HepG2 (cell line): ENCODE results near the gene PLEKHG5. TPM values are rescaled to one million over a fixed set of nuclear protein-coding genes. Genes with fewer than 3 reads are reported as not detected.

Experiments
- ETV5 ChIP-seq: IDR thresholded peaks from 2 replicates; pipeline ENCODE4 v1.6.1; 2018; ENCODE audit warnings: missing biosample characterization, missing genetic modification reagents, inconsistent platforms, borderline replicate concordance
- HNRNPL ChIP-seq: fragments of 200-400 bp; formaldehyde crosslinking; IDR thresholded peaks from 2 replicates; pipeline ENCODE4 v1.6.1; 2017; ENCODE audit warnings: mild to moderate bottlenecking, low read depth, low read length
- NR2F6 ChIP-seq, 2 experiments: IDR thresholded peaks; 2 replicates each; pipeline ENCODE4 v1.6.1; 2016; ENCODE audit warnings: antibody characterized with exemption in 1 of 2, mild to moderate bottlenecking in 1 of 2
- SOX13 ChIP-seq, 3 experiments: fragments of 450-650 bp in 1 of 3; sonication (generic) in 1 of 3; formaldehyde crosslinking in 1 of 3; IDR thresholded peaks in 2 of 3; conservative IDR thresholded peaks in 1 of 3; 2 replicates each; pipeline versions ENCODE4 v1.5.0 to v1.6.1; 2016 to 2020; ENCODE audit warnings: antibody characterized with exemption in 1 of 3, mild to moderate bottlenecking in 1 of 3, missing compliant biosample characterization in 1 of 3, missing genetic modification reagents in 1 of 3, moderate library complexity in 1 of 3
- STAG1 ChIP-seq: sonication (generic); formaldehyde crosslinking; IDR thresholded peaks from 2 replicates; pipeline ENCODE4 v1.4.0; 2020; ENCODE audit warnings: missing genetic modification reagents
- TEAD3 ChIP-seq: optimal IDR thresholded peaks from 2 replicates; pipeline ENCODE3; 2016; ENCODE audit warnings: borderline replicate concordance
- ZFX ChIP-seq: sonication (generic); formaldehyde crosslinking; IDR thresholded peaks from 2 replicates; pipeline ENCODE4 v1.4.0; 2020; ENCODE audit warnings: mild to moderate bottlenecking, low read depth, missing genetic modification reagents, moderate library complexity
- ZNF678 ChIP-seq: sonication (generic); formaldehyde crosslinking; IDR thresholded peaks from 2 replicates; pipeline ENCODE4 v1.4.0; 2020; ENCODE audit warnings: mild to moderate bottlenecking, missing genetic modification reagents
- polyA plus RNA-seq, 8 experiments: library from polyadenylated mRNA; depleted of rRNA in 3 of 8; stranded (reverse) in 7 of 8; unstranded in 1 of 8; fragments of >200 nt; fragmentation: Illumina TruSeq in 4 of 8; extraction: Trizol in 4 of 8; gene quantifications; 2 replicates each; pipeline versions ENCODE4 v1.2.1 to v1.2.3, GENCODE V29; 2011 to 2016; ENCODE audit warnings: low read depth in 4 of 8, missing spikeins in 1 of 8, mixed read lengths in 1 of 8; ENCODE audit not compliant: insufficient read depth in 1 of 8
- total RNA-seq, 5 experiments: library from RNA; depleted of rRNA; stranded (reverse); fragments of >200 nt; fragmentation: Illumina TruSeq; extraction: Trizol; gene quantifications; 2 replicates each; pipeline ENCODE4 v1.2.3, GENCODE V29; 2016; ENCODE audit warnings: low read depth in 1 of 5
- TF ChIP-seq, protein P1 (sequence below): sonication (generic); formaldehyde crosslinking; IDR thresholded peaks from 2 replicates; pipeline ENCODE4 v1.5.0; 2020; ENCODE audit warnings: mild to moderate bottlenecking, missing genetic modification reagents
- TF ChIP-seq, protein P2 (sequence below): sonication (generic); formaldehyde crosslinking; IDR thresholded peaks from 2 replicates; pipeline ENCODE4 v1.5.1; 2020; ENCODE audit warnings: mild to moderate bottlenecking, missing genetic modification reagents, moderate library complexity
- TF ChIP-seq, protein P3 (sequence below): sonication (generic); formaldehyde crosslinking; IDR thresholded peaks from 2 replicates; pipeline ENCODE4 v1.5.0; 2020; ENCODE audit warnings: mild to moderate bottlenecking, missing genetic modification reagents, moderate library complexity

Gene PLEKHG5
- total and polyA plus RNA-seq, 2 of the 13 experiments (the other 11 are each of a cell fraction or from before 2014, with no cell fraction given), result 1.9 to 3.5 TPM

DNA sequence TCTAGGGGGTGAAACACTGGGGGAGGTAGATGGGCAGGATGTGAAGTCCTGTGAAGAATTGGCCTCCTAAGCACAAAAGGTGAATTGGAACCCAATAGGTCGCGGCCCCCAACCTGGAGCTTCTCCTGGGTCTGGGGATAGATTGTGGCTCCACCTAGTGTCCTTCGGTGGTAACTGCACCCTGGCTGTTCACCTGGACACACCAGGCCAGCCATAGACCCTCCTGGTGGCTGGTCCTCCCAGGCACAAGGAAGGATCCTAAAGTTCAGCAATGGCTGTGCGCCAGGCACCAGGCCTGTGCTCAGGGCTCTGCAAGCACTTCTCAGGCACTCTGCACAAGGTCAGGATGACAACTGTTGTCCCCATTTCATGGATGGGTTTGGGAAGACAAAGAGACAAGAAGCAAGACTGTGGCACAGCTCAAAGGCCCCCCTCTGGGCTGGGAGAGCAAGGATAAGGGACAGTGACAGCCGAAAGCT, 53.4 kb downstream of the PLEKHG5 start (continued):
- TF ChIP-seq, protein P1, sequence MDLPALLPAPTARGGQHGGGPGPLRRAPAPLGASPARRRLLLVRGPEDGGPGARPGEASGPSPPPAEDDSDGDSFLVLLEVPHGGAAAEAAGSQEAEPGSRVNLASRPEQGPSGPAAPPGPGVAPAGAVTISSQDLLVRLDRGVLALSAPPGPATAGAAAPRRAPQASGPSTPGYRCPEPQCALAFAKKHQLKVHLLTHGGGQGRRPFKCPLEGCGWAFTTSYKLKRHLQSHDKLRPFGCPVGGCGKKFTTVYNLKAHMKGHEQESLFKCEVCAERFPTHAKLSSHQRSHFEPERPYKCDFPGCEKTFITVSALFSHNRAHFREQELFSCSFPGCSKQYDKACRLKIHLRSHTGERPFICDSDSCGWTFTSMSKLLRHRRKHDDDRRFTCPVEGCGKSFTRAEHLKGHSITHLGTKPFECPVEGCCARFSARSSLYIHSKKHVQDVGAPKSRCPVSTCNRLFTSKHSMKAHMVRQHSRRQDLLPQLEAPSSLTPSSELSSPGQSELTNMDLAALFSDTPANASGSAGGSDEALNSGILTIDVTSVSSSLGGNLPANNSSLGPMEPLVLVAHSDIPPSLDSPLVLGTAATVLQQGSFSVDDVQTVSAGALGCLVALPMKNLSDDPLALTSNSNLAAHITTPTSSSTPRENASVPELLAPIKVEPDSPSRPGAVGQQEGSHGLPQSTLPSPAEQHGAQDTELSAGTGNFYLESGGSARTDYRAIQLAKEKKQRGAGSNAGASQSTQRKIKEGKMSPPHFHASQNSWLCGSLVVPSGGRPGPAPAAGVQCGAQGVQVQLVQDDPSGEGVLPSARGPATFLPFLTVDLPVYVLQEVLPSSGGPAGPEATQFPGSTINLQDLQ (CRISPR knock-in tag), result no peak
- TF ChIP-seq HNRNPL (0 out of 2 replicates have a peak, but pooled peaks have one; percentile 17), ZFX (CRISPR knock-in tag) (0 out of 2 replicates have a peak, but pooled peaks have one; percentile 41), NR2F6 (IDR thresholded peaks at IDR 0.05) (no peak), NR2F6 (CRISPR knock-in tag; IDR thresholded peaks at IDR 0.05) (0 out of 2 replicates have a peak, but pooled peaks have one; percentile 12), TEAD3 (CRISPR knock-in tag) (peak; percentile 23), ZNF678 (CRISPR knock-in tag) (0 out of 2 replicates have a peak, but pooled peaks have one; percentile 39), STAG1 (CRISPR knock-in tag) (peak; percentile 70), SOX13 (IDR thresholded peaks at IDR 0.05) (no peak), SOX13 (CRISPR knock-in tag; conservative IDR thresholded peaks at IDR 0.05 in 1 of 2, IDR thresholded peaks at IDR 0.05 in 1 of 2) (no peak), ETV5 (CRISPR knock-in tag) (0 out of 2 replicates have a peak, but pooled peaks have one; percentile 14)
- TF ChIP-seq, protein P2, sequence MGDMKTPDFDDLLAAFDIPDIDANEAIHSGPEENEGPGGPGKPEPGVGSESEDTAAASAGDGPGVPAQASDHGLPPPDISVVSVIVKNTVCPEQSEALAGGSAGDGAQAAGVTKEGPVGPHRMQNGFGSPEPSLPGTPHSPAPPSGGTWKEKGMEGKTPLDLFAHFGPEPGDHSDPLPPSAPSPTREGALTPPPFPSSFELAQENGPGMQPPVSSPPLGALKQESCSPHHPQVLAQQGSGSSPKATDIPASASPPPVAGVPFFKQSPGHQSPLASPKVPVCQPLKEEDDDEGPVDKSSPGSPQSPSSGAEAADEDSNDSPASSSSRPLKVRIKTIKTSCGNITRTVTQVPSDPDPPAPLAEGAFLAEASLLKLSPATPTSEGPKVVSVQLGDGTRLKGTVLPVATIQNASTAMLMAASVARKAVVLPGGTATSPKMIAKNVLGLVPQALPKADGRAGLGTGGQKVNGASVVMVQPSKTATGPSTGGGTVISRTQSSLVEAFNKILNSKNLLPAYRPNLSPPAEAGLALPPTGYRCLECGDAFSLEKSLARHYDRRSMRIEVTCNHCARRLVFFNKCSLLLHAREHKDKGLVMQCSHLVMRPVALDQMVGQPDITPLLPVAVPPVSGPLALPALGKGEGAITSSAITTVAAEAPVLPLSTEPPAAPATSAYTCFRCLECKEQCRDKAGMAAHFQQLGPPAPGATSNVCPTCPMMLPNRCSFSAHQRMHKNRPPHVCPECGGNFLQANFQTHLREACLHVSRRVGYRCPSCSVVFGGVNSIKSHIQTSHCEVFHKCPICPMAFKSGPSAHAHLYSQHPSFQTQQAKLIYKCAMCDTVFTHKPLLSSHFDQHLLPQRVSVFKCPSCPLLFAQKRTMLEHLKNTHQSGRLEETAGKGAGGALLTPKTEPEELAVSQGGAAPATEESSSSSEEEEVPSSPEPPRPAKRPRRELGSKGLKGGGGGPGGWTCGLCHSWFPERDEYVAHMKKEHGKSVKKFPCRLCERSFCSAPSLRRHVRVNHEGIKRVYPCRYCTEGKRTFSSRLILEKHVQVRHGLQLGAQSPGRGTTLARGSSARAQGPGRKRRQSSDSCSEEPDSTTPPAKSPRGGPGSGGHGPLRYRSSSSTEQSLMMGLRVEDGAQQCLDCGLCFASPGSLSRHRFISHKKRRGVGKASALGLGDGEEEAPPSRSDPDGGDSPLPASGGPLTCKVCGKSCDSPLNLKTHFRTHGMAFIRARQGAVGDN (CRISPR knock-in tag), result peak; percentile 34
- TF ChIP-seq, protein P3, sequence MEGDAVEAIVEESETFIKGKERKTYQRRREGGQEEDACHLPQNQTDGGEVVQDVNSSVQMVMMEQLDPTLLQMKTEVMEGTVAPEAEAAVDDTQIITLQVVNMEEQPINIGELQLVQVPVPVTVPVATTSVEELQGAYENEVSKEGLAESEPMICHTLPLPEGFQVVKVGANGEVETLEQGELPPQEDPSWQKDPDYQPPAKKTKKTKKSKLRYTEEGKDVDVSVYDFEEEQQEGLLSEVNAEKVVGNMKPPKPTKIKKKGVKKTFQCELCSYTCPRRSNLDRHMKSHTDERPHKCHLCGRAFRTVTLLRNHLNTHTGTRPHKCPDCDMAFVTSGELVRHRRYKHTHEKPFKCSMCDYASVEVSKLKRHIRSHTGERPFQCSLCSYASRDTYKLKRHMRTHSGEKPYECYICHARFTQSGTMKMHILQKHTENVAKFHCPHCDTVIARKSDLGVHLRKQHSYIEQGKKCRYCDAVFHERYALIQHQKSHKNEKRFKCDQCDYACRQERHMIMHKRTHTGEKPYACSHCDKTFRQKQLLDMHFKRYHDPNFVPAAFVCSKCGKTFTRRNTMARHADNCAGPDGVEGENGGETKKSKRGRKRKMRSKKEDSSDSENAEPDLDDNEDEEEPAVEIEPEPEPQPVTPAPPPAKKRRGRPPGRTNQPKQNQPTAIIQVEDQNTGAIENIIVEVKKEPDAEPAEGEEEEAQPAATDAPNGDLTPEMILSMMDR (CRISPR knock-in tag), result peak; percentile 93
